ENCODE measurements around the gene FAM53A. TPM values are rescaled to one million over a fixed set of nuclear protein-coding genes. Genes with fewer than 3 reads are reported as not detected.

The FAM53A gene
- total RNA-seq = 1.8 TPM
- polyA plus RNA-seq = 1 to 10 TPM in 3 of 4 donors, under 1 TPM in 1; 0.76 to 3.6 (median 1.8) TPM

- ATAC-seq (ENCODE audit: low read depth in 2 of 2) (peak; percentile 90 to 93), DNase-seq (peak; percentile 87 to 91 (median 88))
- Histone ChIP-seq H3K36me3 (ENCODE audit: control insufficient read depth, insufficient read depth, low read length) (no peaks in the 10 kb centered on the region), H3K9me3 (ENCODE audit: control insufficient read depth in 2 of 2, low read length in 2 of 2) (no peaks in the 10 kb centered on the region), H3K27me3 (ENCODE audit: control insufficient read depth, insufficient read depth, low read length) (no peaks in the 10 kb centered on the region), H3K4me3 (ENCODE audit: low read depth, low read length) (peak within 1 kb of the TSS; percentile 90), H3K4me1 (ENCODE audit: control insufficient read depth, insufficient read depth, low read length, poor library complexity, severe bottlenecking) (peaks cover 18% of the 10 kb centered on the region), H3K27ac (ENCODE audit: insufficient read depth, low read length, poor library complexity, severe bottlenecking) (peak within 1 kb of the TSS; percentile 57)
- no peaks in the 10 kb centered on the region for H3K36me3 Mint-ChIP-seq
- H3K27me3 Mint-ChIP-seq = no peaks in the 10 kb centered on the region
- peaks cover 6 to 17% (median 9%) of the 10 kb centered on the region in 4 donors for H3K4me1 Mint-ChIP-seq
- H3K4me3 Mint-ChIP-seq = peak within 1 kb of the TSS; percentile 91 to 96 (median 92)
- H3K9me3 Mint-ChIP-seq = no peaks in the 10 kb centered on the region
- peak within 1 kb of the TSS; percentile 63 to 95 (median 79) for H3K27ac Mint-ChIP-seq
Measured at GRCh38 chr4:1683736-1684505, at the start of gene FAM53A. FAM53A (minus strand) TSS chr4:1684313; CDS start chr4:1668741, 15,572 bp downstream.

DNA sequence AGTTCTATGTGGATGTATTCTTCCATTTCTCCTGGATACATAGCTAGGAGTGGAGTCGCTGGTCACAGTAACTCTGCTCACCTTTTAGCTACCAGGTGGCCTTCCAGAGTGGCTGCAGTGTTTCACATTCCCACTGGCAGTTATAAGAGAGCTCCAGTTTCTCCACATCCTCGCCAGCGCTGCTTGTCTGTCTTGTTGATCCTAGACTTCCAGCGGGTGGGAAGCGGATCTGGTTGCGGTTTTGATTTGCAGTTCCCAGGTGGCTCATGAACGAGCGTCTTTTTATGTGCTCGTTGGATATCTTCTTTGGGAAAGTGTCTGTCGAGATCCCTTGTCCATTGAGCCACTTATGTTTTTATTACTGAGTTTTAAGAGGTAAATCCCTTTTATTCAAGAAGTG, 48.8 kb upstream of the FAM53A start:
- no peak overlapping the region for H3K27ac ChIP-seq (ENCODE audit: insufficient read depth, low read length, poor library complexity, severe bottlenecking)
- H3K4me3 Mint-ChIP-seq = no peak overlapping the region
- H3K4me1 ChIP-seq (ENCODE audit: control insufficient read depth, insufficient read depth, low read length, poor library complexity, severe bottlenecking) = peaks cover 15% of the 10 kb centered on the region
- DNase-seq (no peak), ATAC-seq (ENCODE audit: low read depth in 2 of 2) (no peak)
- H3K4me3 ChIP-seq (ENCODE audit: low read depth, low read length) = no peak overlapping the region
- H3K9me3 Mint-ChIP-seq = peaks cover 0 to 4% (median 0%) of the 10 kb centered on the region in 7 donors
- peaks cover 20% of the 10 kb centered on the region for H3K36me3 Mint-ChIP-seq
- H3K27me3 Mint-ChIP-seq = no peaks in the 10 kb centered on the region
- peaks cover 94% of the 10 kb centered on the region for H3K36me3 ChIP-seq (ENCODE audit: control insufficient read depth, insufficient read depth, low read length)
- H3K9me3 ChIP-seq (ENCODE audit: control insufficient read depth in 2 of 2, low read length in 2 of 2) = peaks cover 3 to 12% of the 10 kb centered on the region in 2 experiments
- no peak overlapping the region for H3K27ac Mint-ChIP-seq
- no peaks in the 10 kb centered on the region for H3K27me3 ChIP-seq (ENCODE audit: control insufficient read depth, insufficient read depth, low read length)
- peaks cover 5 to 24% (median 10%) of the 10 kb centered on the region in 4 donors for H3K4me1 Mint-ChIP-seq

DNA sequence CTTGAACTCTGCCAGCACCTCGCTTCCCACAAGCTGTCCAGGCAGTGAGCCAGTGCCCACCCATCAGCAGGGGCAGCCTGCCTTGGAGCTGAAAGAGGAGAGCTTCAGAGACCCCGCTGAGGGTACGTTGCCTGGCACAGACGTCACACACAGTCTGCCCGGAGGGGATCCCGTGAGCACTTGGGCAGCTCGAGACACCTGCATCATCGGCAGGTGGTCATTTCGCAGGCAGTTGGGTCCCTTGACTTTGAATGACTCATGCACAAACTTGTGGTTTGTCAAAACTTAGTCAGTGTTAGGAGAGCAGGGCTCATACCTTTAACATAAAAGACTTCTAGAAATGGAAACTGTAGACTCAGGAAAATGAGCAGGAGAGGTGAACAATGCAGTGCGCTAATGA, 47.1 kb upstream of the FAM53A start:
- H3K9me3 Mint-ChIP-seq = peaks cover 0 to 2% (median 0%) of the 10 kb centered on the region in 7 donors
- H3K27me3 Mint-ChIP-seq = no peaks in the 10 kb centered on the region
- H3K27ac ChIP-seq (ENCODE audit: insufficient read depth, low read length, poor library complexity, severe bottlenecking) = no peak overlapping the region
- no peak overlapping the region for H3K4me3 ChIP-seq (ENCODE audit: low read depth, low read length)
- ATAC-seq (ENCODE audit: low read depth in 2 of 2) (no peak), DNase-seq (no peak)
- no peaks in the 10 kb centered on the region for H3K27me3 ChIP-seq (ENCODE audit: control insufficient read depth, insufficient read depth, low read length)
- H3K9me3 ChIP-seq (ENCODE audit: control insufficient read depth in 2 of 2, low read length in 2 of 2) = no peaks in the 10 kb centered on the region
- peaks cover 28% of the 10 kb centered on the region for H3K36me3 Mint-ChIP-seq
- peaks cover 5 to 39% (median 16%) of the 10 kb centered on the region in 4 donors for H3K4me1 Mint-ChIP-seq
- no peak overlapping the region for H3K27ac Mint-ChIP-seq
- H3K4me3 Mint-ChIP-seq = no peak overlapping the region
- H3K4me1 ChIP-seq (ENCODE audit: control insufficient read depth, insufficient read depth, low read length, poor library complexity, severe bottlenecking) = peaks cover 33% of the 10 kb centered on the region
- H3K36me3 ChIP-seq (ENCODE audit: control insufficient read depth, insufficient read depth, low read length) = peaks cover 86% of the 10 kb centered on the region

GRCh38 chr4:1730532-1731135, 46.5 kb upstream of the FAM53A start:
- DNase-seq (no peak), ATAC-seq (ENCODE audit: low read depth in 2 of 2) (no peak)
- H3K4me1 Mint-ChIP-seq = peaks cover 5 to 43% (median 17%) of the 10 kb centered on the region in 4 donors
- peaks cover 38% of the 10 kb centered on the region for H3K4me1 ChIP-seq (ENCODE audit: control insufficient read depth, insufficient read depth, low read length, poor library complexity, severe bottlenecking)
- H3K27ac Mint-ChIP-seq = no peak overlapping the region
- H3K27me3 Mint-ChIP-seq = no peaks in the 10 kb centered on the region
- H3K9me3 Mint-ChIP-seq = peaks cover 0 to 2% (median 0%) of the 10 kb centered on the region in 7 donors
- H3K27me3 ChIP-seq (ENCODE audit: control insufficient read depth, insufficient read depth, low read length) = no peaks in the 10 kb centered on the region
- no peak overlapping the region for H3K4me3 ChIP-seq (ENCODE audit: low read depth, low read length)
- H3K36me3 ChIP-seq (ENCODE audit: control insufficient read depth, insufficient read depth, low read length) = peaks cover 80% of the 10 kb centered on the region
- no peaks in the 10 kb centered on the region for H3K9me3 ChIP-seq (ENCODE audit: control insufficient read depth in 2 of 2, low read length in 2 of 2)
- H3K27ac ChIP-seq (ENCODE audit: insufficient read depth, low read length, poor library complexity, severe bottlenecking) = no peak overlapping the region
- peak overlapping the region in 1 of 4 donors; percentile 9 for H3K4me3 Mint-ChIP-seq
- peaks cover 27% of the 10 kb centered on the region for H3K36me3 Mint-ChIP-seq

DNA sequence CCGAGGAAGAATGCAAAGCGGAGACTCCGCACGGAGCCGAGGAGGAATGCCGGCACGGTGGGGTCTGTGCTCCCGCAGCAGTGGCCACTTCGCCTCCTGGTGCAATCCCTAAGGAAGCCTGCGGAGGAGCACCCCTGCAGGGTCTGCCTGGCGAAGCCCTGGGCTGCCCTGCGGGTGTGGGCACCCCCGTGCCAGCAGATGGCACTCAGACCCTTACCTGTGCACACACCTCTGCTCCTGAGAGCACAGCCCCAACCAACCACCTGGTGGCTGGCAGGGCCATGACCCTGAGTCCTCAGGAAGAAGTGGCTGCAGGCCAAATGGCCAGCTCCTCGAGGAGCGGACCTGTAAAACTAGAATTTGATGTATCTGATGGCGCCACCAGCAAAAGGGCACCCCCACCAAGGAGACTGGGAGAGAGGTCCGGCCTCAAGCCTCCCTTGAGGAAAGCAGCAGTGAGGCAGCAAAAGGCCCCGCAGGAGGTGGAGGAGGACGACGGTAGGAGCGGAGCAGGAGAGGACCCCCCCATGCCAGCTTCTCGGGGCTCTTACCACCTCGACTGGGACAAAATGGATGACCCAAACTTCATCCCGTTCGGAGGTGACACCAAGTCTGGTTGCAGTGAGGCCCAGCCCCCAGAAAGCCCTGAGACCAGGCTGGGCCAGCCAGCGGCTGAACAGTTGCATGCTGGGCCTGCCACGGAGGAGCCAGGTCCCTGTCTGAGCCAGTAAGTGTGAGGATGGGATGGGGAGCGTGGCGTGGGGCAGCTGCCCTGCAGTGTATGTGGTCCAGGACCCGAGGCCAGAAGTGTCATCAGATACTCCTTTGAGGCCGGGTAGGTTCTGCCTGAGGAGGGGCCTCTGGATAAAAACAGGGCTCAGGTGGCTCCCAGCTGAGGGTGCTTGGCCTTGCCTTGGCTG, 44.2 kb upstream of the FAM53A start:
- Histone ChIP-seq H3K27ac (ENCODE audit: insufficient read depth, low read length, poor library complexity, severe bottlenecking) (no peak overlapping the region), H3K4me3 (ENCODE audit: low read depth, low read length) (no peak overlapping the region), H3K36me3 (ENCODE audit: control insufficient read depth, insufficient read depth, low read length) (peaks cover 59% of the 10 kb centered on the region), H3K27me3 (ENCODE audit: control insufficient read depth, insufficient read depth, low read length) (no peaks in the 10 kb centered on the region), H3K9me3 (ENCODE audit: control insufficient read depth in 2 of 2, low read length in 2 of 2) (no peaks in the 10 kb centered on the region), H3K4me1 (ENCODE audit: control insufficient read depth, insufficient read depth, low read length, poor library complexity, severe bottlenecking) (peaks cover 61% of the 10 kb centered on the region)
- ATAC-seq (ENCODE audit: low read depth in 2 of 2) (no peak), DNase-seq (no peak)
- Mint-ChIP-seq H3K27ac (no peak overlapping the region), H3K4me3 (peak overlapping the region in 1 of 4 donors; percentile 67), H3K27me3 (no peaks in the 10 kb centered on the region), H3K4me1 (peaks cover 7 to 65% (median 29%) of the 10 kb centered on the region in 4 donors), H3K9me3 (no peaks in the 10 kb centered on the region), H3K36me3 (peaks cover 28% of the 10 kb centered on the region)

DNA sequence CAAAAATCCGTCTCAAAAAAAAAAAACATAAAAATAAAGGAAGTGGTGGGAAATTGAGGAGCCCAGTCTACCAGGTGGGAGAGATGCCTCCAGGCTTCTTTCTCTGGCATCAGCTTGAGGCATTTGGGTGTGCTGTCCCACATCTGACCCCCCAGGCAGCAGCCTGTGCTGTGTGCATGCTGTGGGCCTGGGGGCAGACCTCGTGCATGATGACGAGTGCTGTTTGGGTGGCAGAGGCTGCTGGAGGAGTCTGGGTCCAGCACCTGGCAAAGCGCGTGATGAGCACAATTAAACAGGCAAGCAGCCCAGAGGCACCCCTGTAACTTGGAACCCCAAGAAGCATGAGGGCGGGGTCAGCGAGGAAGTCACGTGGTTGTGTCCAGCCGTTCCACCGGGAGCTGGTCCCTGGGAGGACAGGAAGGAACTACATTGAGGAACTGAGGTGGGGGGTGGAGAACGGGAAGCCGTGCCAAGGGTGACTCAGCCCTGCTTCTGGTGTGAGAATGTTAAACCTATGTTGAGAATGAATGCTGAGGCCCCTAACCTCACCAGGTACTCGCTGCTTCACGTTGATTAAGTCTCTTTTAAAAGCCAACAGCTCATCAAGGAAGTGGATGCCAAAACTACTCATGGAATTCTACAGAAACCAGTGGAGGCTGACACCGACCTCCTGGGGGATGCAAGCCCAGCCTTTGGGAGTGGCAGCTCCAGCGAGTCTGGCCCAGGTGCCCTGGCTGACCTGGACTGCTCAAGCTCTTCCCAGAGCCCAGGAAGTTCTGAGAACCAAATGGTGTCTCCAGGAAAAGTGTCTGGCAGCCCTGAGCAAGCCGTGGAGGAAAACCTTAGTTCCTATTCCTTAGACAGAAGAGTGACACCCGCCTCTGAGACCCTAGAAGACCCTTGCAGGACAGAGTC, 43.3 kb upstream of the FAM53A start:
- H3K4me3 ChIP-seq (ENCODE audit: low read depth, low read length) = no peak overlapping the region
- no peak for DNase-seq
- no peaks in the 10 kb centered on the region for H3K27me3 ChIP-seq (ENCODE audit: control insufficient read depth, insufficient read depth, low read length)
- H3K27ac ChIP-seq (ENCODE audit: insufficient read depth, low read length, poor library complexity, severe bottlenecking) = no peak overlapping the region
- H3K4me3 Mint-ChIP-seq = no peak overlapping the region
- peaks cover 0 to 1% (median 0%) of the 10 kb centered on the region in 7 donors for H3K9me3 Mint-ChIP-seq
- peaks cover 23% of the 10 kb centered on the region for H3K36me3 Mint-ChIP-seq
- no peak for ATAC-seq (ENCODE audit: low read depth in 2 of 2)
- peaks cover 12 to 74% (median 37%) of the 10 kb centered on the region in 4 donors for H3K4me1 Mint-ChIP-seq
- H3K9me3 ChIP-seq (ENCODE audit: control insufficient read depth in 2 of 2, low read length in 2 of 2) = no peaks in the 10 kb centered on the region
- H3K27ac Mint-ChIP-seq = no peak overlapping the region
- peaks cover 70% of the 10 kb centered on the region for H3K4me1 ChIP-seq (ENCODE audit: control insufficient read depth, insufficient read depth, low read length, poor library complexity, severe bottlenecking)
- H3K36me3 ChIP-seq (ENCODE audit: control insufficient read depth, insufficient read depth, low read length) = peaks cover 49% of the 10 kb centered on the region
- H3K27me3 Mint-ChIP-seq = no peaks in the 10 kb centered on the region

All from CD4-positive, CD25-positive, alpha-beta regulatory T cell (primary cell).